ENCODE measurements around the gene AQP6.
A peak's percentile ranks its signal among the peaks of the same experiment; 100 is the strongest.

Gene AQP6

DNA sequence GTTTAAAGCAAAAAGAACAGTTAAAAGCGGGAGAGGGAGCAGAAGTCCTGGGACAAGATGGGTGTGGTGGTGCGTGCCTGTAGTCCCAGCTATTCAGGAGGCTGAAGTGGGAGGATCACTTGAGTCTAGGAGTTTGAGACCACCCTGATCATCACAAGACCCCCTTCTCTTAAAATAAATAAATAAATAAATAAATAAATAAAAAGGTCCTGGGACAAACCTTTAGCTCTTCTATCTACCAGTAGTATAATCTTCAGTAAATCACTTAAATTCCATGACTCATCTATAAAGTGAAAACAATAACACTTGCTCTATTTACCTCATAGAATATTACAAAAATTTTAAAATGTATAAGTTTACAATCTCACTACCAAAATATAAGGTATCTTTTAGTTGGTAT, 46.8 kb downstream of the AQP6 start:
- H3K4me3 ChIP-seq (ENCODE audit: low read depth, low read length) = no peak overlapping the region
- no peak for TF ChIP-seq CTCF (IDR thresholded peaks at IDR 0.05; ENCODE audit: low read depth, low read length)

DNA sequence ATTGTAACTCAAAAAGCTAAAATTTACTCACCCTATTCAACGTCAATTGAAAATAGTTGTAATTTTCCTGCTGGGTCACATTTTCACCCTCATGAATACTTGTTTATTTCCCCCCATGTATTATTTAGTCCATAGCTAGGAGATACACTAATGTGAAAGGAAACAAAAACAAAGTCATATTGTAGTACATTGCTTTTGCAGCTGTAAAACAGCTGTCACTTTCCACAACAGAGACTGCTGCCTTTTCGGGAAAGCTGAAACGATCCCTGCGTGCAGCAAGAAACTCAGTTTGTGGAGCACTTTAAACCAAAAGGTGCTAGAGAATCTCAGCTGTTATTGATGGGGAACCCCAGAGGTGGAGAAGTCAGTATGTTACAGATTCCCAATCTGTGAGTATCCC, 48.3 kb downstream of the AQP6 start:
- no peak for TF ChIP-seq CTCF (IDR thresholded peaks at IDR 0.05; ENCODE audit: low read depth, low read length)
- H3K4me3 ChIP-seq (ENCODE audit: low read depth, low read length) = peak overlapping the region; percentile 43

- TF ChIP-seq CTCF (IDR thresholded peaks at IDR 0.05; ENCODE audit: low read depth, low read length) = no peak
- H3K4me3 ChIP-seq (ENCODE audit: low read depth, low read length) = no peak overlapping the region
These were observed 50.2 kb downstream of the AQP6 start for GRCh38 chr12:50022903-50023302.

- peak overlapping the region; percentile 76 for H3K4me3 ChIP-seq (ENCODE audit: low read depth, low read length)
- no peak for TF ChIP-seq CTCF (IDR thresholded peaks at IDR 0.05; ENCODE audit: low read depth, low read length)
These were observed 51.5 kb downstream of the AQP6 start for GRCh38 chr12:50024227-50024626.

- no peak for TF ChIP-seq CTCF (IDR thresholded peaks at IDR 0.05; ENCODE audit: low read depth, low read length)
- peak overlapping the region; percentile 76 for H3K4me3 ChIP-seq (ENCODE audit: low read depth, low read length)
These were observed 52.0 kb downstream of the AQP6 start for GRCh38 chr12:50024805-50025186.

- TF ChIP-seq CTCF (IDR thresholded peaks at IDR 0.05; ENCODE audit: low read depth, low read length) = no peak
- peak within 1 kb of the TSS; percentile 76 for H3K4me3 ChIP-seq (ENCODE audit: low read depth, low read length)
These were observed 52.7 kb downstream of the AQP6 start, which contains the start of gene RACGAP1 for GRCh38 chr12:50025187-50026059. Gene RACGAP1, minus strand, starts transcription at chr12:50025494. Its CDS starts 8,779 bp downstream, at chr12:50016715.

GRCh38 chr12:50026691-50027090, 53.9 kb downstream of the AQP6 start:
- H3K4me3 ChIP-seq (ENCODE audit: low read depth, low read length) = no peak overlapping the region
- TF ChIP-seq CTCF (IDR thresholded peaks at IDR 0.05; ENCODE audit: low read depth, low read length) = no peak
